HCT116 (cell line): Measurements from ENCODE around the gene TRABD. TPM values are rescaled to one million over a fixed set of nuclear protein-coding genes. Genes with fewer than 3 reads are reported as not detected.

ENCODE experiments used
- ATAC-seq: fragments of 200-7000 bp; cut with Tn5 transposase; 2 replicates; pipeline ENCODE4 v1.9.1; 2020; ENCODE audit warnings: mild to moderate bottlenecking, moderate library complexity
- BruUV-seq: library from RNA; stranded (reverse); fragments of 400-500 nt; replicated peaks from 2 replicates; lab custom pipeline; 2021; lab: Mats Ljungman, UMichigan
- CTCF ChIA-PET: fragments of 300-600 bp; sonication (Branson Sonifier 250); formaldehyde crosslinking; loops from one replicate; lab custom pipeline; 2021; ENCODE audit warnings: antibody characterized with exemption; lab: Charles Lee
- POLR2A ChIA-PET: fragments of 300-600, 350-600 bp; sonication (Branson Sonifier 250); formaldehyde crosslinking; loops from one replicate; lab custom pipeline; 2021; ENCODE audit warnings: antibody characterized with exemption; lab: Charles Lee
- RAD21 ChIA-PET, 2 experiments: fragments of 300-600 bp; sonication (Branson Sonifier 250); formaldehyde crosslinking; loops; one replicate each; lab custom pipeline; 2023; ENCODE audit warnings: low total read pairs in 2 of 2; ENCODE audit not compliant: uncharacterized antibody in 2 of 2, unreplicated experiment in 2 of 2, low non-redundant PET in 1 of 2; lab: Charles Lee
- DNase-seq: peaks from one replicate; pipeline ENCODE4 v3.0.0-alpha.2; 2010; ENCODE audit warnings: low read depth, low spot score
- H2AFZ ChIP-seq: fragments of 200-600 bp; shearing (Covaris generic), sonication (generic); 2 replicates; pipeline ENCODE4 v1.6.1; 2017; ENCODE audit warnings: low read depth, mixed run types, mixed read lengths, antibody characterized with exemption, low read length; ENCODE audit not compliant: poor library complexity, severe bottlenecking
- H3K27ac ChIP-seq: 2 replicates; pipeline ENCODE4 v1.5.1; 2012; ENCODE audit warnings: low read depth, low read length
- H3K27me3 ChIP-seq: fragments of 200-600 bp; sonication (generic); 2 replicates; pipeline ENCODE4 v1.6.1; 2016; ENCODE audit warnings: mixed run types, low read length, mixed read lengths; ENCODE audit not compliant: insufficient read depth
- H3K36me3 ChIP-seq, 2 experiments: fragments of 200-500 bp in 1 of 2; fragments of 200-600 bp in 1 of 2; sonication (Bioruptor generic) in 1 of 2; sonication (generic) in 1 of 2; 2 replicates each; pipeline versions ENCODE4 v1.5.1 to v1.6.1; 2014 to 2016; ENCODE audit warnings: low read length in 2 of 2, inconsistent platforms in 1 of 2, mixed read lengths in 1 of 2, mixed run types in 1 of 2; ENCODE audit not compliant: insufficient read depth in 2 of 2, control insufficient read depth in 1 of 2
- H3K4me1 ChIP-seq, 2 experiments: fragments of 200-600 bp in 1 of 2; sonication (generic) in 1 of 2; 2 replicates each; pipeline versions ENCODE4 v1.5.1 to v1.6.1; 2012 to 2017; ENCODE audit warnings: low read length in 2 of 2, inconsistent platforms in 1 of 2, mild to moderate bottlenecking in 1 of 2, mixed read lengths in 1 of 2, mixed run types in 1 of 2, moderate library complexity in 1 of 2; ENCODE audit not compliant: insufficient read depth in 2 of 2, control insufficient read depth in 1 of 2
- H3K4me2 ChIP-seq: fragments of 200-600 bp; sonication (generic); 2 replicates; pipeline ENCODE4 v1.6.1; 2017; ENCODE audit warnings: mixed run types, low read length, mixed read lengths
- H3K4me3 ChIP-seq, 2 experiments: fragments of 200-600 bp in 1 of 2; sonication (generic) in 1 of 2; replicated peaks in 1 of 2; 2 replicates each; pipeline ENCODE4 v1.5.1; 2011 to 2016; ENCODE audit warnings: low read length in 2 of 2, control low read depth in 1 of 2, low read depth in 1 of 2, mild to moderate bottlenecking in 1 of 2, mixed read lengths in 1 of 2, mixed run types in 1 of 2
- H3K79me2 ChIP-seq: fragments of 200-600 bp; sonication (generic); 2 replicates; pipeline ENCODE4 v1.6.1; 2017; ENCODE audit warnings: mild to moderate bottlenecking, mixed run types, low read length, moderate library complexity, mixed read lengths; ENCODE audit not compliant: insufficient read depth
- H3K9ac ChIP-seq: fragments of 200-600 bp; sonication (generic); 2 replicates; pipeline ENCODE4 v1.6.1; 2016; ENCODE audit warnings: low read length, mixed read lengths
- H3K9me2 ChIP-seq: fragments of 200-600 bp; sonication (generic), shearing (Covaris generic); 2 replicates; pipeline ENCODE4 v1.6.1; 2017; ENCODE audit warnings: mixed run types, mild to moderate bottlenecking, moderate library complexity; ENCODE audit not compliant: insufficient read depth
- H3K9me3 ChIP-seq, 2 experiments: fragments of 200-500 bp in 1 of 2; fragments of 200-600 bp in 1 of 2; sonication (Bioruptor generic) in 1 of 2; sonication (generic) in 1 of 2; 2 replicates each; pipeline ENCODE4 v1.6.1; 2014 to 2017; ENCODE audit warnings: low read length in 2 of 2, mixed read lengths in 2 of 2, inconsistent platforms in 1 of 2, low read depth in 1 of 2, mild to moderate bottlenecking in 1 of 2, mixed run types in 1 of 2, moderate library complexity in 1 of 2; ENCODE audit not compliant: control insufficient read depth in 1 of 2, insufficient read depth in 1 of 2
- H4K20me1 ChIP-seq: fragments of 200-600 bp; sonication (generic), shearing (Covaris generic); 2 replicates; pipeline ENCODE4 v1.6.1; 2017; ENCODE audit warnings: mixed run types, mild to moderate bottlenecking, moderate library complexity; ENCODE audit not compliant: insufficient read depth
- CEBPB ChIP-seq: IDR thresholded peaks from 2 replicates; pipeline ENCODE4 v1.6.1; 2012; ENCODE audit warnings: low read depth
- EZH2 ChIP-seq: fragments of 200-600 bp; sonication (generic); IDR thresholded peaks from 2 replicates; pipeline ENCODE4 v1.6.1; 2017; ENCODE audit warnings: antibody characterized with exemption, mixed run types
- EZH2phosphoT487 ChIP-seq: fragments of 200-600 bp; IDR thresholded peaks from 2 replicates; pipeline ENCODE4 v1.6.1; 2018; ENCODE audit warnings: antibody characterized with exemption, borderline replicate concordance
- JUND ChIP-seq: IDR thresholded peaks from 2 replicates; pipeline ENCODE4 v1.6.1; 2012
- POLR2A ChIP-seq: IDR thresholded peaks from 2 replicates; pipeline ENCODE4 v1.7.0; 2011; ENCODE audit warnings: borderline replicate concordance; ENCODE audit not compliant: insufficient read depth, insufficient read length; ENCODE audit errors: extremely low read depth
- POLR2AphosphoS5 ChIP-seq: IDR thresholded peaks from 2 replicates; pipeline ENCODE4 v1.6.1; 2011; ENCODE audit warnings: mild to moderate bottlenecking, low read depth, low read length, moderate library complexity
- TCF7L2 ChIP-seq: IDR thresholded peaks from 2 replicates; pipeline ENCODE4 v1.7.0; 2011; ENCODE audit warnings: borderline replicate concordance, inconsistent platforms; ENCODE audit not compliant: insufficient read depth, insufficient read length; ENCODE audit errors: extremely low read depth
- ZNF274 ChIP-seq: fragments of 200-500 bp; sonication (Bioruptor generic); IDR thresholded peaks from 2 replicates; pipeline ENCODE4 v1.6.1; 2014; ENCODE audit warnings: mild to moderate bottlenecking, low read depth, low read length, inconsistent platforms
- intact Hi-C: fragments of 100-400 bp; cut with micrococcal nuclease; formaldehyde crosslinking; loops from 2 replicates; pipeline ENCODE4 v1.10.0; 2022
- total RNA-seq: library from RNA; stranded (reverse); gene quantifications from one replicate; pipeline ENCODE4 v1.2.1, GENCODE V29; 2021; ENCODE audit not compliant: unreplicated experiment
- TF ChIP-seq, protein P1 (sequence below): IDR thresholded peaks from 2 replicates; pipeline ENCODE4 v1.6.1; 2012

TRABD gene
- total RNA-seq, 1 experiment from 2014 or later: 90.3 TPM

GRCh38 chr22:50157709-50158375 is 27.9 kb upstream of the TRABD start:
- Histone ChIP-seq H3K4me3 (no peak overlapping the region), H3K27ac (no peak overlapping the region), H4K20me1 (no peaks in the 10 kb centered on the region), H2AFZ (no peak overlapping the region), H3K9me2 (no peaks in the 10 kb centered on the region), H3K27me3 (peaks cover 10% of the 10 kb centered on the region; the same call in 1 of the 2 replicates), H3K4me2 (no peak overlapping the region), H3K79me2 (no peaks in the 10 kb centered on the region), H3K9me3 (no peaks in the 10 kb centered on the region), H3K36me3 (no peaks in the 10 kb centered on the region), H3K4me1 (no peaks in the 10 kb centered on the region), H3K9ac (no peak overlapping the region)
- POLR2A ChIA-PET: no interaction called here
- DNase-seq: no peak
- peak; percentile 59 for ATAC-seq
- intact Hi-C loops: no loop called here
- TF ChIP-seq JUND (no peak), POLR2AphosphoS5 (no peak), TCF7L2 (no peak), EZH2phosphoT487 (no peak), CEBPB (no peak), EZH2 (no peak)
- RAD21 ChIA-PET: no interaction called here
- CTCF ChIA-PET: interaction anchor here (0.9 kb wide), 1 partner anchor 16 kb away, joined by 3 read pairs; no protein-coding TSS in a partner anchor
- BruUV-seq: no TSS peak

- Histone ChIP-seq H3K27me3 (peaks cover 10% of the 10 kb centered on the region; the same call in 1 of the 2 replicates), H3K4me3 (no peak overlapping the region), H3K27ac (no peak overlapping the region), H3K79me2 (no peaks in the 10 kb centered on the region), H3K36me3 (no peaks in the 10 kb centered on the region), H3K9me2 (no peaks in the 10 kb centered on the region), H3K4me2 (no peak overlapping the region), H3K4me1 (no peaks in the 10 kb centered on the region), H4K20me1 (no peaks in the 10 kb centered on the region), H3K9ac (no peak overlapping the region), H3K9me3 (no peaks in the 10 kb centered on the region), H2AFZ (no peak overlapping the region)
- ATAC-seq (no peak), DNase-seq (no peak)
- intact Hi-C loops: no loop called here
- ChIA-PET RAD21 (no interaction called here), POLR2A (no interaction called here), CTCF (no interaction called here)
- TF ChIP-seq EZH2phosphoT487 (no peak), CEBPB (no peak), ZNF274 (no peak), POLR2A (no peak)
- TF ChIP-seq, protein P1, sequence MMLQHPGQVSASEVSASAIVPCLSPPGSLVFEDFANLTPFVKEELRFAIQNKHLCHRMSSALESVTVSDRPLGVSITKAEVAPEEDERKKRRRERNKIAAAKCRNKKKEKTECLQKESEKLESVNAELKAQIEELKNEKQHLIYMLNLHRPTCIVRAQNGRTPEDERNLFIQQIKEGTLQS: no peak
- BruUV-seq: no TSS peak
Observed at GRCh38 chr22:50160947-50161346, 24.8 kb upstream of the TRABD start.
